Liver (tissue), 9 donors: ENCODE results near the gene TSHZ2. TPM values are rescaled to one million over a fixed set of nuclear protein-coding genes. Genes with fewer than 3 reads are reported as not detected.
"Not testable (repeated sequence)": the region's sequence is repeated elsewhere in the genome, so short reads cannot be mapped to it uniquely, and the experiment has no call there.

Source experiments
- DNase-seq: peaks from one replicate; pipeline ENCODE4 v3.0.0-alpha.2; 2017; ENCODE audit warnings: low spot score
- H3K27ac ChIP-seq, 2 donors: one replicate each; pipeline ENCODE4 v1.7.0; 2013; ENCODE audit warnings: inconsistent platforms in 2 of 2, low read length in 2 of 2, control low read depth in 1 of 2, low read depth in 1 of 2, mild to moderate bottlenecking in 1 of 2
- H3K27me3 ChIP-seq, 4 donors: one replicate each; pipeline versions ENCODE4 v1.6.1 to v1.7.0; 2013; ENCODE audit warnings: low read length in 3 of 4, inconsistent platforms in 1 of 4, mild to moderate bottlenecking in 1 of 4, moderate library complexity in 1 of 4; ENCODE audit not compliant: control insufficient read depth in 4 of 4, insufficient read depth in 4 of 4
- H3K36me3 ChIP-seq, 4 donors: one replicate each; pipeline versions ENCODE4 v1.6.1 to v1.7.0; 2013; ENCODE audit warnings: low read length in 3 of 4, mild to moderate bottlenecking in 3 of 4, low read depth in 1 of 4, moderate library complexity in 1 of 4; ENCODE audit not compliant: control insufficient read depth in 4 of 4, insufficient read depth in 3 of 4
- H3K4me1 ChIP-seq, 4 donors: one replicate each; pipeline versions ENCODE4 v1.6.1 to v1.7.0; 2013; ENCODE audit warnings: low read length in 3 of 4, mild to moderate bottlenecking in 3 of 4, moderate library complexity in 1 of 4; ENCODE audit not compliant: control insufficient read depth in 4 of 4, insufficient read depth in 4 of 4
- H3K4me3 ChIP-seq, 3 donors: one replicate each; pipeline versions ENCODE4 v1.6.1 to v1.7.0; 2013; ENCODE audit warnings: low read length in 3 of 3, control low read depth in 1 of 3, low read depth in 1 of 3, mild to moderate bottlenecking in 1 of 3
- H3K9ac ChIP-seq, 2 donors: one replicate each; pipeline ENCODE4 v1.7.0; 2013; ENCODE audit warnings: low read length in 2 of 2, mild to moderate bottlenecking in 2 of 2, moderate library complexity in 2 of 2, control low read depth in 1 of 2, low read depth in 1 of 2
- H3K9me3 ChIP-seq, 4 donors: one replicate each; pipeline versions ENCODE4 v1.6.1 to v1.7.0; 2013; ENCODE audit warnings: low read length in 3 of 4; ENCODE audit not compliant: control insufficient read depth in 4 of 4
- FOXA2 ChIP-seq: IDR thresholded peaks from 2 replicates; pipeline ENCODE4 v1.6.1; 2016; ENCODE audit warnings: antibody characterized with exemption
- GABPA ChIP-seq, 2 donors: IDR thresholded peaks in 1 of 2; conservative IDR thresholded peaks in 1 of 2; 2 replicates each; pipeline ENCODE4 v1.6.1; 2016; ENCODE audit warnings: antibody characterized with exemption in 2 of 2, mild to moderate bottlenecking in 1 of 2, moderate library complexity in 1 of 2
- HNF4A ChIP-seq, 2 donors: conservative IDR thresholded peaks; 2 replicates each; pipeline ENCODE4 v1.6.1; 2016; ENCODE audit warnings: antibody characterized with exemption in 2 of 2, mild to moderate bottlenecking in 2 of 2
- HNF4G ChIP-seq: IDR thresholded peaks from 2 replicates; pipeline ENCODE4 v1.6.1; 2016; ENCODE audit warnings: antibody characterized with exemption
- JUND ChIP-seq, 2 donors: IDR thresholded peaks; 2 replicates each; pipeline ENCODE4 v1.6.1; 2016; ENCODE audit warnings: antibody characterized with exemption in 2 of 2
- NR2F2 ChIP-seq: IDR thresholded peaks from 2 replicates; pipeline ENCODE4 v1.6.1; 2016; ENCODE audit warnings: antibody characterized with exemption
- RAD21 ChIP-seq, 2 donors: IDR thresholded peaks; 2 replicates each; pipeline ENCODE4 v1.6.1; 2016; ENCODE audit warnings: antibody characterized with exemption in 2 of 2, mild to moderate bottlenecking in 2 of 2
- RXRA ChIP-seq, 2 donors: IDR thresholded peaks; 2 replicates each; pipeline ENCODE4 v1.6.1; 2017 to 2018; ENCODE audit warnings: antibody characterized with exemption in 2 of 2, mild to moderate bottlenecking in 1 of 2
- SP1 ChIP-seq: IDR thresholded peaks from 2 replicates; pipeline ENCODE4 v1.6.1; 2018; ENCODE audit warnings: antibody characterized with exemption, mild to moderate bottlenecking
- TAF1 ChIP-seq: conservative IDR thresholded peaks from 2 replicates; pipeline ENCODE4 v1.6.1; 2016; ENCODE audit warnings: antibody characterized with exemption, mild to moderate bottlenecking
- YY1 ChIP-seq: IDR thresholded peaks from 2 replicates; pipeline ENCODE4 v1.6.1; 2016; ENCODE audit warnings: antibody characterized with exemption, mild to moderate bottlenecking
- WGBS: extraction: QIAGEN DNeasy Blood & Tissue Kit; methylation state at CpG from one replicate; pipeline ENCODE4 v1.1.7; 2013; 5-methylcytosine and 5-hydroxymethylcytosine counted together
- polyA plus RNA-seq, 2 donors: library from polyadenylated mRNA; stranded (reverse) in 1 of 2; unstranded in 1 of 2; fragments of 200-250 nt in 1 of 2; fragments of >200 nt in 1 of 2; fragmentation: Nextera tagmentation in 1 of 2; extraction: Ambion mirVana in 1 of 2; gene quantifications; one replicate each; pipeline versions ENCODE4 v1.2.1 to v1.2.3, GENCODE V29; 2013 to 2015
- total RNA-seq, 2 donors: library from RNA; depleted of rRNA; stranded (reverse); fragments of >200 nt; gene quantifications; one replicate each; pipeline ENCODE4 v1.2.3, GENCODE V29; 2014
- TF ChIP-seq, protein P1 (sequence below): IDR thresholded peaks from 2 replicates; pipeline ENCODE4 v1.6.1; 2016; ENCODE audit warnings: antibody characterized with exemption
- TF ChIP-seq, protein P2 (sequence below): IDR thresholded peaks from 2 replicates; pipeline ENCODE4 v1.6.1; 2016; ENCODE audit warnings: antibody characterized with exemption
- TF ChIP-seq, protein P3 (sequence below): fragments of 150-350 bp; IDR thresholded peaks from 2 replicates; pipeline ENCODE4 v1.5.1; 2017; ENCODE audit warnings: improper control_type of control experiment, low read depth, low read length; ENCODE audit not compliant: missing input control
- TF ChIP-seq, protein P4 (sequence below): IDR thresholded peaks from 2 replicates; pipeline ENCODE4 v1.6.1; 2016; ENCODE audit warnings: antibody characterized with exemption
- donor health status: healthy.
- donor health status: healthy.
- donor health status: healthy.
- donor health status: healthy.
- donor health status: healthy.

The TSHZ2 gene
- total and polyA plus RNA-seq, 4 donors: 2.9 to 11.3 (median 7.8) TPM

DNA sequence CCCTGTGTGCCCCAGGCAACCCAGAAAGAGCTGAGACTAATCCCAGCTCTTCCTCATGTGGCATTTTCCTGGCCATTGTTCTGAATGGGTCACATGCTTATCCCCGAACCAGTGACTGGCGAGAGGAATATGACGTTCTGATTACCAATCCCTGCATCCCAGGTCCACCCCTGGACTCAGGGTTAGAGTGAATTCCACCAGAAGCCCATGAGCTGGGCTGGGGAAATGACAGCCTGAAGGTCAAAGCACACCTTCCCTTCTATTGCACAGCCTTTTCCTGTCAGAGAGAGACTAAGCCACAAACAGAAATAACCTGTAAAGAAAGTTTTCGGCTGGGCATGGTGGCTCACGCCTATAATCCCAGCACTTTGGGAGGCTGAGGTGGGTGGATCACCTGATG is 550.5 kb downstream of the TSHZ2 start:
- no peak for DNase-seq
- no peaks in the 10 kb centered on the region for H3K36me3 ChIP-seq
- no peaks in the 10 kb centered on the region for H3K4me1 ChIP-seq
- H3K27ac ChIP-seq: no peak overlapping the region
- TF ChIP-seq JUND (IDR thresholded peaks at IDR 0.05) (no peak), SP1 (no peak), NR2F2 (no peak)
- TF ChIP-seq, protein P1, sequence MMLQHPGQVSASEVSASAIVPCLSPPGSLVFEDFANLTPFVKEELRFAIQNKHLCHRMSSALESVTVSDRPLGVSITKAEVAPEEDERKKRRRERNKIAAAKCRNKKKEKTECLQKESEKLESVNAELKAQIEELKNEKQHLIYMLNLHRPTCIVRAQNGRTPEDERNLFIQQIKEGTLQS: no peak
- no peaks in the 10 kb centered on the region for H3K9me3 ChIP-seq
- no peak overlapping the region for H3K9ac ChIP-seq
- no peaks in the 10 kb centered on the region for H3K27me3 ChIP-seq
- H3K4me3 ChIP-seq: no peak overlapping the region
- 77% methylated on average over 5 of the region's 5 CpGs for WGBS

DNA sequence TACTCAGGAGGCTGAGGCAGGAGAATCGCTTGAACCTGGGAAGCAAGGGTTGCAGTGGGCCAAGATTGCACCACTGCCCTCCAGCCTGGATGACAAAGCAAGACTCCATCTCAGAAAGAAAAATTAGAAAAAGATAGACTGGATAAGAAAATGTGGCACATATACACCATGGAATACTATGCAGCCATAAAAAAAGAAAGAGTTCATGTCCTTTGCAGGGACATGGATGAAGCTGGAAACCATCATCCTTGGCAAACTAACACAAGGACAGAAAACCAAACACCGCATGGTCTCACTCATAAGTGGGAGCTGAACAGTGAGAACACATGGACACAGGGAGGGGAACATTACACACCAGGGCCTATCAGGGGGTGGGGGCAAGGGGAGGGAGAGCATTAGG is 551.5 kb downstream of the TSHZ2 start:
- not testable (repeated sequence) for H3K9ac ChIP-seq, H3K27me3 ChIP-seq, H3K4me3 ChIP-seq, H3K36me3 ChIP-seq, H3K27ac ChIP-seq, DNase-seq, H3K9me3 ChIP-seq, H3K4me1 ChIP-seq
- 95% methylated on average over 2 of the region's 2 CpGs for WGBS

DNA sequence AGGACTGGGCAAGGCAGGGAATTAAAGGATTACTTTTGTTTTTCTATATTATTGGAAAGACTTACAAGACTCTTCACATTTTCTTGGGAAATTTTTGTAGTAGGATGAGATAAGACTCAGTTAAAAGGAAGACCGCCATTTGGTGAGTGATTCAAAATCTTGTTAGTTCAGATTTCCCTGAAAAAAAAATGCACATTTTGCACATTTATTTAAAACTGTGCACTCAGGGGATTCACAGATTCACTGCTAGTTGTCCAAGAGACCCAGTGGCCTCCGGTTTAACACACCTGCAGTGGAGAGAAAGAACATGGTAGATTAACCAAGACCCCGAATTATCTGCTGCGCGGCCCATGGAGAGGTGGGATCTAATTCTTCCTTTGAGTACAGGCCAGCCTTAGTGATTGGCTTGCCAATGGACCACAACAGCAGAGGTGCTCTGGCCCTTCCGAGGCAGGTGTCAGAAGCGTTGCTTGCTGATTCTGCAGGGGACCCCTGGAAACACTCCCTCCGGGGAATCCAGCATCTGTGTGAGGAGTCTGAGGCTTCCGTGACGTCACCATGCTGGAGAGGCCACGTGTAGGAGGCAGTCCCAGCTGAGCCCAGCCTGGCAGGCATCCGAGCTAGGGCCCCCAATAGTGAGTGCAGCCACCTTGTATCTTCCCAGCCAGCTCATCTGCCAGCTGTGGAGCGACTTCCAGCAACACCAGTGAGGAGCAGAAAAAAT is 552.6 kb downstream of the TSHZ2 start:
- Histone ChIP-seq H3K27me3 (no peaks in the 10 kb centered on the region), H3K4me1 (no peaks in the 10 kb centered on the region), H3K4me3 (no peak overlapping the region), H3K9ac (no peak overlapping the region), H3K36me3 (no peaks in the 10 kb centered on the region), H3K9me3 (no peaks in the 10 kb centered on the region), H3K27ac (no peak overlapping the region)
- no peak for TF ChIP-seq TAF1
- TF ChIP-seq, protein P2, sequence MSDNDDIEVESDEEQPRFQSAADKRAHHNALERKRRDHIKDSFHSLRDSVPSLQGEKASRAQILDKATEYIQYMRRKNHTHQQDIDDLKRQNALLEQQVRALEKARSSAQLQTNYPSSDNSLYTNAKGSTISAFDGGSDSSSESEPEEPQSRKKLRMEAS: no peak
- no peak for DNase-seq
- whole genome bisulfite sequencing: 81% methylated on average over 13 of the region's 13 CpGs

DNA sequence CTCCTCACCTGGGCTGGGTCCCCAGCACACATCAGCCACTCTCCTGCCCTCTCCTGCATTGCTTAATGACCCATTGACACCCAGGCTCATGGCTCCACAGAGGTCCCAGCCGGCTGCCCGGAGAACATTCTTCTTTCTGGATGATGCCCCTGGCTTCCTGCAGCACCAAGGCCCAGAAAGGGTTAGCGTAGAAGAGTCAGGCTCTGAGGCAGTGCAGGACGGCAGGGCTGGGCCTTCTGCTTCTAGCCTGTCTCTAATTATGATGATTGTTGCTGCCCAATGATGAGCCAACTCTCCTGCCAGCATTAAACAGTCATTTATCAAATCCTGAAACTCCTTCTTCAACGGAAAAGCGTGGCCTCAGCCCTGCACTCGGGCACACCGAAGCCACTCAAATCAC is 555.0 kb downstream of the TSHZ2 start:
- H3K9ac ChIP-seq: no peak overlapping the region
- H3K4me3 ChIP-seq: no peak overlapping the region
- WGBS: 90% methylated on average over 8 of the region's 8 CpGs
- DNase-seq: no peak
- H3K36me3 ChIP-seq: no peaks in the 10 kb centered on the region
- no peaks in the 10 kb centered on the region for H3K27me3 ChIP-seq
- no peaks in the 10 kb centered on the region for H3K4me1 ChIP-seq
- no peak overlapping the region for H3K27ac ChIP-seq
- H3K9me3 ChIP-seq: no peaks in the 10 kb centered on the region
- no peak for TF ChIP-seq YY1
- no peak for TF ChIP-seq HNF4G
- no peak for TF ChIP-seq TAF1
- TF ChIP-seq, protein P2: no peak
- no peak for TF ChIP-seq RAD21 (IDR thresholded peaks at IDR 0.05)
- no peak for TF ChIP-seq GABPA (IDR thresholded peaks at IDR 0.05 in 1 of 2, conservative IDR thresholded peaks at IDR 0.05 in 1 of 2)
- no peak for TF ChIP-seq RXRA (IDR thresholded peaks at IDR 0.05)
- TF ChIP-seq, protein P3, sequence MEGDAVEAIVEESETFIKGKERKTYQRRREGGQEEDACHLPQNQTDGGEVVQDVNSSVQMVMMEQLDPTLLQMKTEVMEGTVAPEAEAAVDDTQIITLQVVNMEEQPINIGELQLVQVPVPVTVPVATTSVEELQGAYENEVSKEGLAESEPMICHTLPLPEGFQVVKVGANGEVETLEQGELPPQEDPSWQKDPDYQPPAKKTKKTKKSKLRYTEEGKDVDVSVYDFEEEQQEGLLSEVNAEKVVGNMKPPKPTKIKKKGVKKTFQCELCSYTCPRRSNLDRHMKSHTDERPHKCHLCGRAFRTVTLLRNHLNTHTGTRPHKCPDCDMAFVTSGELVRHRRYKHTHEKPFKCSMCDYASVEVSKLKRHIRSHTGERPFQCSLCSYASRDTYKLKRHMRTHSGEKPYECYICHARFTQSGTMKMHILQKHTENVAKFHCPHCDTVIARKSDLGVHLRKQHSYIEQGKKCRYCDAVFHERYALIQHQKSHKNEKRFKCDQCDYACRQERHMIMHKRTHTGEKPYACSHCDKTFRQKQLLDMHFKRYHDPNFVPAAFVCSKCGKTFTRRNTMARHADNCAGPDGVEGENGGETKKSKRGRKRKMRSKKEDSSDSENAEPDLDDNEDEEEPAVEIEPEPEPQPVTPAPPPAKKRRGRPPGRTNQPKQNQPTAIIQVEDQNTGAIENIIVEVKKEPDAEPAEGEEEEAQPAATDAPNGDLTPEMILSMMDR: no peak
- no peak for TF ChIP-seq HNF4A (conservative IDR thresholded peaks at IDR 0.05)
- TF ChIP-seq JUND (IDR thresholded peaks at IDR 0.05): no peak
- no peak for TF ChIP-seq FOXA2
- TF ChIP-seq, protein P4, sequence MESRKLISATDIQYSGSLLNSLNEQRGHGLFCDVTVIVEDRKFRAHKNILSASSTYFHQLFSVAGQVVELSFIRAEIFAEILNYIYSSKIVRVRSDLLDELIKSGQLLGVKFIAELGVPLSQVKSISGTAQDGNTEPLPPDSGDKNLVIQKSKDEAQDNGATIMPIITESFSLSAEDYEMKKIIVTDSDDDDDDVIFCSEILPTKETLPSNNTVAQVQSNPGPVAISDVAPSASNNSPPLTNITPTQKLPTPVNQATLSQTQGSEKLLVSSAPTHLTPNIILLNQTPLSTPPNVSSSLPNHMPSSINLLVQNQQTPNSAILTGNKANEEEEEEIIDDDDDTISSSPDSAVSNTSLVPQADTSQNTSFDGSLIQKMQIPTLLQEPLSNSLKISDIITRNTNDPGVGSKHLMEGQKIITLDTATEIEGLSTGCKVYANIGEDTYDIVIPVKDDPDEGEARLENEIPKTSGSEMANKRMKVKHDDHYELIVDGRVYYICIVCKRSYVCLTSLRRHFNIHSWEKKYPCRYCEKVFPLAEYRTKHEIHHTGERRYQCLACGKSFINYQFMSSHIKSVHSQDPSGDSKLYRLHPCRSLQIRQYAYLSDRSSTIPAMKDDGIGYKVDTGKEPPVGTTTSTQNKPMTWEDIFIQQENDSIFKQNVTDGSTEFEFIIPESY: no peak
- TF ChIP-seq SP1: no peak
- TF ChIP-seq, protein P1: no peak
